ENCODE data around the gene REEP3.

REEP3 gene

GRCh38 chr10:63583909-63584724 is 62.9 kb downstream of the REEP3 start:
- TF ChIP-seq GATA3 (IDR thresholded peaks at IDR 0.05; ENCODE audit: low read depth, low read length) = no peak
- TF ChIP-seq GATA2 (IDR thresholded peaks at IDR 0.05; ENCODE audit: low read depth, low read length) = no peak

- TF ChIP-seq GATA2 (IDR thresholded peaks at IDR 0.05; ENCODE audit: low read depth, low read length) (no peak), GATA3 (IDR thresholded peaks at IDR 0.05; ENCODE audit: low read depth, low read length) (no peak)
These were observed 63.5 kb downstream of the REEP3 start for GRCh38 chr10:63584725-63585035.

DNA sequence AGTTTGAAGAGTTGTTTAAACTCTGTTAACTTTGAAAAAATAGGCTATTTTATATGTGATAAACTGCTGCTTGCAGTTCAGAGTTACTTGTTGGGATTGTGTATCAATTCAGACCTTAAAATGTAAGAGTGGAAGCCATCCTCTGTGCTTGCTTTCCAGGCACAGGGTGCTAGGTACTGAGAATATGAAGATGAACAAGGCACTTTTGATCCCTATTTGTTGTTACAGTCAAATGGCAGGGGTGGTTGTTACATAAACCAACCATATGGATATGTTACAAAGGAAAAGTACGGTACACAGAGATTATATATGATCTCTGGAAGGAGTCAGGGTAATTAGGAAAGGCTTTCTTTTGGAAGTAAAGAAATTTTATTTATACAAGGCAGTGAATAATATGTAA is 63.8 kb downstream of the REEP3 start:
- TF ChIP-seq GATA3 (IDR thresholded peaks at IDR 0.05; ENCODE audit: low read depth, low read length) = no peak
- TF ChIP-seq GATA2 (IDR thresholded peaks at IDR 0.05; ENCODE audit: low read depth, low read length) = no peak

- TF ChIP-seq GATA2 (IDR thresholded peaks at IDR 0.05; ENCODE audit: low read depth, low read length) (no peak), GATA3 (IDR thresholded peaks at IDR 0.05; ENCODE audit: low read depth, low read length) (no peak)
These were observed 64.8 kb downstream of the REEP3 start for GRCh38 chr10:63586043-63586442.

DNA sequence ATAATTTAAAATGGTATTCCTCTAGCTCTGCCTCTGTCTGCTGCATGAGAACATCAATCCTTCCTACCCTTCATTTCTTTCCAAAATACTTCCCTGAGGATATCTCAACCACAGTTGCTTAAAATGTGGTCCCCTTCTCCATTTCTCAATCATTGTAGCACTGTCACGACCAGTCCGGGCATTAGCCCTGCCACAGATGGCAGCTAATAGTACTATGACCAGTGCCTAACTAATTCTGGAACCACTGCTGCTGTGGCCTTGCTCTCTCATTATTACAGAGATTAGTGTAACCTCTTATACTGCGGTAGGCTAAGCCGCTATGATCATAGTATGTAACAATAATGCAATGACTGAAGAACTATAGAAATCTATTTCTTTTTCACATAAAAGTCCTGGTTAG is 66.0 kb downstream of the REEP3 start:
- TF ChIP-seq GATA3 (IDR thresholded peaks at IDR 0.05; ENCODE audit: low read depth, low read length) (no peak), GATA2 (IDR thresholded peaks at IDR 0.05; ENCODE audit: low read depth, low read length) (no peak)

DNA sequence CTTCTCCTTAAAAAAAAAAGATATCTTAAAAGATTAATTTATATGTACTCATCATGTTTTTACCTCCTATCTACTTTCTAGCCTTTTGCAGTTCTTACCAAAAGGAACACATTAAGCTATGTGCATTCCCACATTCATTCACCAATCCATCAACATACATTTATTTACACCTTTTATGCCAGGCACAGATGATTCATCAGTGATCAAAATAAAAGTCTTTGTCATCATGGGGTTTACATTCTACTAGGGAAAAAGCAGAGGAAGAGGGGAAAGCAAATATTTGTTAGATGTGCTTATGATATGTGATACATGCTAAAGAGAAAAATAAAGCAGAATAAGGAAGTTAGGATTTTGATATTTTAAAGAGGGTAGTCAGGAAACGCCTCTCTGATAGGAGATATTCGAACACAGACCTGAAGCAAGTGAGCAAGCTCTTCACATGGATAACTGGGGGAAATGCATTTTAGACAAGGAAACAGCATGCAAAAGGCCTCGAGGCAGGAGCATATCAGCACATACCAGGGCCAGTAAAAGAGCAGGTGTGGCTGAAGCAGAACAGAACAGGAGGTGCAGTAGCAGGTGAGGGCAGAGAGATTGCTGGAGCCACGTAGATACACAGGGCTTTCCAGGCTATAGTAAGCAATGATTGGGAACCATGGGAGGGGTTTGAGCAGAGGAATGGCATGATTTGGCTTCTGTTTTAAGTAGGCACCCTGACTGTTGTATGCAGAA is 67.4 kb downstream of the REEP3 start:
- TF ChIP-seq GATA3 (IDR thresholded peaks at IDR 0.05; ENCODE audit: low read depth, low read length) (no peak), GATA2 (IDR thresholded peaks at IDR 0.05; ENCODE audit: low read depth, low read length) (no peak)

- TF ChIP-seq GATA2 (IDR thresholded peaks at IDR 0.05; ENCODE audit: low read depth, low read length) = no peak
- TF ChIP-seq GATA3 (IDR thresholded peaks at IDR 0.05; ENCODE audit: low read depth, low read length) = no peak
These were observed 70.6 kb downstream of the REEP3 start for GRCh38 chr10:63591600-63592379.

- TF ChIP-seq GATA2 (IDR thresholded peaks at IDR 0.05; ENCODE audit: low read depth, low read length) (no peak), GATA3 (IDR thresholded peaks at IDR 0.05; ENCODE audit: low read depth, low read length) (no peak)
These were observed 72.4 kb downstream of the REEP3 start for GRCh38 chr10:63593576-63593975.

- no peak for TF ChIP-seq GATA3 (IDR thresholded peaks at IDR 0.05; ENCODE audit: low read depth, low read length)
- TF ChIP-seq GATA2 (IDR thresholded peaks at IDR 0.05; ENCODE audit: low read depth, low read length) = no peak
These were observed 73.9 kb downstream of the REEP3 start for GRCh38 chr10:63595072-63595471.

DNA sequence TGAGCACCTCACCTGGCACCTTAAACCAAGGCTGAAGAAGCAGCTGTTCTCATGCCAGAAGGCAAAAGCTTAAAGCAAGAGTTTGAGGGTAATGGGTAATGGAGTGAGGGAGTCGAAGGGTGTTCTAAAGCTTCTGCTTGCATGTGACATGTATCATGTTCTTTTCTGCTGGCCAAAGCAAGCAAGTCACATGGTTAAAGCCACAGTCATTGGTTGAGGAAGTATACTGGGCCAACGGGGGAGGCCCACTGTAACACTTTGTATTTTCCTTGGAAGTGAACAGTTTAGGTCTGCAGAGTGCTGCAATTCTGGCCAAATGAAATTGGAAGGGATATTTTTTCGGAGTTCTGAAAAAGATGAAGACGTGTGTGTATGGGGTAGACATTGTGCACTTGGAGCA is 75.7 kb downstream of the REEP3 start:
- no peak for TF ChIP-seq GATA3 (IDR thresholded peaks at IDR 0.05; ENCODE audit: low read depth, low read length)
- TF ChIP-seq GATA2 (IDR thresholded peaks at IDR 0.05; ENCODE audit: low read depth, low read length) = no peak

DNA sequence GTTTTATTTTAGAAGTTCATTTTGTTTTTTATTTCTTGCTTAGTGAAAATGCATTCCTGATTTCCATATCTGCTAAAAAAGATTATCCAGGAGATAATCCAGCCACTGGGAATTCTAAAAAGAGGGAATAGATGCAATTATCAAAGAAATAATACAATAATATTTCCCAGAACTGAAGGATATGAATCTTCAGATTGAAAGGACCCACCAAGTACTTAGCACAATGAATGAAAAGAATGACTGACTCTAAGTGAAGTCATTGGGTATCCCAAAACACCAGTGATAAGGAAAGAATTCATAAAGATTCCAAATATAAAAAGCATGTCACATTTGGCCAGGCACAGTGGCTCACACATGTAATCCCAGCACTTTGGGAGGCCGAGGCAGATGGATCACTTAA is 79.3 kb downstream of the REEP3 start:
- TF ChIP-seq GATA2 (IDR thresholded peaks at IDR 0.05; ENCODE audit: low read depth, low read length) = no peak
- no peak for TF ChIP-seq GATA3 (IDR thresholded peaks at IDR 0.05; ENCODE audit: low read depth, low read length)

- no peak for TF ChIP-seq GATA2 (IDR thresholded peaks at IDR 0.05; ENCODE audit: low read depth, low read length)
- TF ChIP-seq GATA3 (IDR thresholded peaks at IDR 0.05; ENCODE audit: low read depth, low read length) = no peak
These were observed 82.7 kb downstream of the REEP3 start for GRCh38 chr10:63603709-63604445.

DNA sequence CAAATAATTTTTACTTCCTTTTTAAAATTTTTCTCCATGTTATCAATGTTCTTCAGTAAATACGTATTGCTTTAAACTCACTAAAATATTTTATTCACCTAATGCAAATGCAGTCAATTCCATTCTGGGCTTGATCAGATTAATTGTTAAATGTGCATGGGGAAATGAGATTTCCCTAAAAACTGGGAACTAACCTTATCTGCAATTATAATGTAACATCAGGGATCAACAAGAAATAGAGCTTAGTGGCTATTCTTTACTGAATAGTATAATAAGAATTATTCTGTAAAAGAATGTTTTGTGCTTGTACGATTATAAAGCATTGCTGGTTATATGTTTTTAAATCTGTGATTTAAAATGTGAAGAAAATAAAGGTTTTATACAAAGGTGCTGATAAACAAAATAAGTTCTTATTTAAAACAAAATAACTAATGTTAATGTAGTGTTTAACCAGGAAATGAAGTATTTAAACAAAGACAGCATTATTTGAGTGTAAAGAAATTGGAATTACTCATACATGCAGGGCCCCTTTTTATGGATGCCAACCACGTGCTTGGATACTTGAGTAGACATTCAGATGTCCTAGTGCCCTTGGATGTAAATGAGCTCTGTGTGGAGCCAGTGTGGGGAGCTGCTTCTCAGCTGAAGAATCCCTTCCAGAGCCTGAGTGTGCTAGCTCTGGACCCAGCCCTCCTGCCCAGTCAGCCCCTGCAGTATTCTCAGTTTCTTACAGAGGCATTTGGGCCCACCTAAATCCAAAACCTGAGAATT is 84.2 kb downstream of the REEP3 start:
- TF ChIP-seq GATA3 (IDR thresholded peaks at IDR 0.05; ENCODE audit: low read depth, low read length) = no peak
- no peak for TF ChIP-seq GATA2 (IDR thresholded peaks at IDR 0.05; ENCODE audit: low read depth, low read length)

All from SH-SY5Y (cell line).